Parathyroid adenoma (tissue), 2 donors: Measurements from ENCODE around the gene METTL3.

Experiments used
- H2AFZ ChIP-seq: fragments of 300-600 bp; sonication (generic); one replicate; pipeline ENCODE4 v1.7.0; 2017; ENCODE audit warnings: antibody characterized with exemption, mild to moderate bottlenecking
- H3K27ac ChIP-seq: fragments of 300-600 bp; sonication (generic); one replicate; pipeline ENCODE4 v1.7.0; 2017
- H3K27me3 ChIP-seq: fragments of 300-600 bp; sonication (generic); one replicate; pipeline ENCODE4 v1.7.0; 2017; ENCODE audit warnings: low read length; ENCODE audit not compliant: control insufficient read depth, insufficient read depth
- H3K36me3 ChIP-seq: fragments of 300-600 bp; sonication (generic); one replicate; pipeline ENCODE4 v1.7.0; 2017; ENCODE audit warnings: low read length; ENCODE audit not compliant: control insufficient read depth, insufficient read depth
- H3K4me1 ChIP-seq: fragments of 300-600 bp; sonication (generic); one replicate; pipeline ENCODE4 v1.7.0; 2017; ENCODE audit warnings: control low read depth
- H3K4me2 ChIP-seq: fragments of 300-600 bp; sonication (generic); one replicate; pipeline ENCODE4 v1.7.0; 2017; ENCODE audit warnings: low read length
- H3K4me3 ChIP-seq: fragments of 300-600 bp; sonication (generic); one replicate; pipeline ENCODE4 v1.7.0; 2017; ENCODE audit warnings: low read depth, low read length
- H3K79me2 ChIP-seq: fragments of 300-600 bp; sonication (generic); one replicate; pipeline ENCODE4 v1.7.0; 2017; ENCODE audit warnings: control low read depth
- H3K9ac ChIP-seq: fragments of 300-600 bp; sonication (generic); one replicate; pipeline ENCODE4 v1.7.0; 2017; ENCODE audit warnings: mild to moderate bottlenecking
- H3K9me3 ChIP-seq: fragments of 300-600 bp; sonication (generic); one replicate; pipeline ENCODE4 v1.7.0; 2017; ENCODE audit warnings: low read length; ENCODE audit not compliant: control insufficient read depth
- TF ChIP-seq, protein P1 (sequence below): fragments of 300-600 bp; sonication (generic); IDR thresholded peaks from one replicate; pipeline ENCODE4 v1.7.0; 2017; ENCODE audit warnings: antibody characterized with exemption, mild to moderate bottlenecking
- donor health status: primary hyperparathyroidism.

Gene METTL3

DNA sequence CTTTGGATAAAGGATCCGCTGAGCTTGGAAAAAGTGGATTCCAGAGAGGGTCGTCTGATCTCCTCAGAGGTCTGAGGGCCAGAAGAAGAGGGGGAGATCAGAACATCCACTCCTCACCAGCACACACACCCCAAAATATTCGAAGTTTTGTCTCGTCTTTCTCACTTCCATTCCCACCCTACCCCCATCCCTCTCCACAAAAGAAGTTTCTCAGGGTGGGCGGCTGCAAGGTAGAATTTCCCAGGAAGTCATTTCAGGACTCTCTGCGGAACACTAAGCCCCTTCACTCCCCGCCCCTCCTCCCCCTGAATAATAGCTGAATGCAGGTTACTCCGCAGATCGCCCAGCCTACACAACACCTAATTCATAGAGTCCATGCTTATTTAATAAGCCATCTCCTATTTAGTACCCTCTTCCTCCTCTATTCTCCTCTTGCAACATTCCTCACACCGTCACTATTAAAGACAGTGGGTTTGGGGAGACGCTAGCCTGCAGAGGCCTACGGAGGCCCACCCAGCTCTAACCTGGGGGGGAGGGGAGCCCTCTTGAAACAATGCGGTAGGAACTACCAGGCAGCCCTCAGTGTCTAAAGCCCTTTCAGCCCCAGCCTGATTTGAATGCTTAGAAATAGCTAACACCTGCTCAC lies 15.7 kb upstream of the METTL3 start:
- TF ChIP-seq, protein P1, sequence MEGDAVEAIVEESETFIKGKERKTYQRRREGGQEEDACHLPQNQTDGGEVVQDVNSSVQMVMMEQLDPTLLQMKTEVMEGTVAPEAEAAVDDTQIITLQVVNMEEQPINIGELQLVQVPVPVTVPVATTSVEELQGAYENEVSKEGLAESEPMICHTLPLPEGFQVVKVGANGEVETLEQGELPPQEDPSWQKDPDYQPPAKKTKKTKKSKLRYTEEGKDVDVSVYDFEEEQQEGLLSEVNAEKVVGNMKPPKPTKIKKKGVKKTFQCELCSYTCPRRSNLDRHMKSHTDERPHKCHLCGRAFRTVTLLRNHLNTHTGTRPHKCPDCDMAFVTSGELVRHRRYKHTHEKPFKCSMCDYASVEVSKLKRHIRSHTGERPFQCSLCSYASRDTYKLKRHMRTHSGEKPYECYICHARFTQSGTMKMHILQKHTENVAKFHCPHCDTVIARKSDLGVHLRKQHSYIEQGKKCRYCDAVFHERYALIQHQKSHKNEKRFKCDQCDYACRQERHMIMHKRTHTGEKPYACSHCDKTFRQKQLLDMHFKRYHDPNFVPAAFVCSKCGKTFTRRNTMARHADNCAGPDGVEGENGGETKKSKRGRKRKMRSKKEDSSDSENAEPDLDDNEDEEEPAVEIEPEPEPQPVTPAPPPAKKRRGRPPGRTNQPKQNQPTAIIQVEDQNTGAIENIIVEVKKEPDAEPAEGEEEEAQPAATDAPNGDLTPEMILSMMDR: no peak
- Histone ChIP-seq H3K79me2 (no peaks in the 10 kb centered on the region), H3K27ac (peak overlapping the region; percentile 59), H3K27me3 (no peaks in the 10 kb centered on the region), H3K4me1 (peaks cover 5% of the 10 kb centered on the region), H3K9me3 (no peaks in the 10 kb centered on the region), H3K4me3 (peak overlapping the region; percentile 75), H3K4me2 (peak overlapping the region; percentile 81), H3K9ac (no peak overlapping the region), H3K36me3 (no peaks in the 10 kb centered on the region), H2AFZ (peak overlapping the region; percentile 99)

DNA sequence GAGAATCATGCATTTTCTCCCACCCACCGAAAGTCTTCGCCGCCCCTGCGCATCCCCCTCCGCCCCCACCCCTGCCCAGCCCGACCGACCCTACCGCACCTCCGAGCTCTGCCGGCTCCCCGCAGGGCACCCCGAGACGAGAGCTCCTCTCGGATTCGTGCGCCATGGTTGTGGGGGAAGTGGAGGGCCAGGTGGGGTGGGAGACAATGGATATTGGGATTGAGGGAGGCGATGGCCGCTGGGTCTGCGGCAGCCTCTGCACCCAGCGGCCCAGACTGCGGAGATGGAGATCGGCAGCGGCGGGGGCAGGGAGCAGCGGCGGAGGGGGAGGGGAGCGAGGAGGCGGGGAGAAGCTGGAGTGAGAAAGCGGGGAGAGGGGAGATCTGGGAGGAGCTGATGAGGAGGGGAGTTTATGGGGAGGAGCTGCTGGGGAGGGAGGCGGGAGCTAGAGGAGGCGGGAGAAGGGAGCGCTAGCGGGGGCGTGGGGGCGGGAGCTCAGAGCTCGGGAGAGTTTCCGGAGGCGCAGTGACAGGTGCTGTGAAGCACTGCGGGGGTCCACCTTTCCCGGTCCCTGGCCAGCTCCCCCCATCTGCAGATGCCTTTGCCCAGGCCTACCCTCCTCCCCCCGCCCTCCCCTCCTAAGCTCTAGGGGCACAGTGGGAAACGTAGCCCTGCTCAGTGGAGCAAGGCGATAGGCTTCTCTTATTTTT lies 15.0 kb upstream of the METTL3 start, which contains the start of gene SALL2:
TSS of gene SALL2 (minus strand) at position 385 of the 710 bp plus-strand sequence. CDS start at position 166, 219 bp downstream.
- H3K27me3 ChIP-seq: no peaks in the 10 kb centered on the region
- peak within 1 kb of the TSS; percentile 99 for H2AFZ ChIP-seq
- no peaks in the 10 kb centered on the region for H3K9me3 ChIP-seq
- H3K4me3 ChIP-seq: peak within 1 kb of the TSS; percentile 75
- H3K79me2 ChIP-seq: no peaks in the 10 kb centered on the region
- peaks cover 5% of the 10 kb centered on the region for H3K4me1 ChIP-seq
- peak within 1 kb of the TSS; percentile 59 for H3K27ac ChIP-seq
- peak within 1 kb of the TSS; percentile 81 for H3K4me2 ChIP-seq
- H3K36me3 ChIP-seq: no peaks in the 10 kb centered on the region
- H3K9ac ChIP-seq: peak within 1 kb of the TSS; percentile 56
- TF ChIP-seq, protein P1: no peak

DNA sequence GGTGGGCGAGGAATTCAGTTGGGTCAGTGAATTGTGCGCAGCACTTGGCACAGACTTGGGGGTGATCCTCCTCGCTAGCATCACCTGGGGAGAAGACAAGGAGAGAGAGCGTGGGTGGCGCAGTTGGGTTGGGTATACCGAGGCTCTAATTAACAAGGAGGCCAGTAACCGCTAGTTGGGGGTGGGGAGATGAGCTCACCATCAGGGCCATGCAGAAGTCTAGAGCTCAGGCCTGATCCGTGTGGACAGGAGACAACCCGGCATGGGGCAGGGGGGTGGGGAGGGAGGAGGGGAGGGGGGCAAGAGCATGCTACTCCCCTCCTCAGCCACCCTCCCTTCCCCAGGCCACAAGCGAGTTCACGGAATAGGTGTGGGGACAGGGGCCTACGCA lies 14.4 kb upstream of the METTL3 start:
- H3K36me3 ChIP-seq: no peaks in the 10 kb centered on the region
- peaks cover 5% of the 10 kb centered on the region for H3K4me1 ChIP-seq
- no peaks in the 10 kb centered on the region for H3K9me3 ChIP-seq
- peak overlapping the region; percentile 75 for H3K4me3 ChIP-seq
- H3K79me2 ChIP-seq: no peaks in the 10 kb centered on the region
- H3K9ac ChIP-seq: no peak overlapping the region
- peak overlapping the region; percentile 81 for H3K4me2 ChIP-seq
- H3K27me3 ChIP-seq: no peaks in the 10 kb centered on the region
- TF ChIP-seq, protein P1: no peak
- peak overlapping the region; percentile 99 for H2AFZ ChIP-seq
- peak overlapping the region; percentile 59 for H3K27ac ChIP-seq

DNA sequence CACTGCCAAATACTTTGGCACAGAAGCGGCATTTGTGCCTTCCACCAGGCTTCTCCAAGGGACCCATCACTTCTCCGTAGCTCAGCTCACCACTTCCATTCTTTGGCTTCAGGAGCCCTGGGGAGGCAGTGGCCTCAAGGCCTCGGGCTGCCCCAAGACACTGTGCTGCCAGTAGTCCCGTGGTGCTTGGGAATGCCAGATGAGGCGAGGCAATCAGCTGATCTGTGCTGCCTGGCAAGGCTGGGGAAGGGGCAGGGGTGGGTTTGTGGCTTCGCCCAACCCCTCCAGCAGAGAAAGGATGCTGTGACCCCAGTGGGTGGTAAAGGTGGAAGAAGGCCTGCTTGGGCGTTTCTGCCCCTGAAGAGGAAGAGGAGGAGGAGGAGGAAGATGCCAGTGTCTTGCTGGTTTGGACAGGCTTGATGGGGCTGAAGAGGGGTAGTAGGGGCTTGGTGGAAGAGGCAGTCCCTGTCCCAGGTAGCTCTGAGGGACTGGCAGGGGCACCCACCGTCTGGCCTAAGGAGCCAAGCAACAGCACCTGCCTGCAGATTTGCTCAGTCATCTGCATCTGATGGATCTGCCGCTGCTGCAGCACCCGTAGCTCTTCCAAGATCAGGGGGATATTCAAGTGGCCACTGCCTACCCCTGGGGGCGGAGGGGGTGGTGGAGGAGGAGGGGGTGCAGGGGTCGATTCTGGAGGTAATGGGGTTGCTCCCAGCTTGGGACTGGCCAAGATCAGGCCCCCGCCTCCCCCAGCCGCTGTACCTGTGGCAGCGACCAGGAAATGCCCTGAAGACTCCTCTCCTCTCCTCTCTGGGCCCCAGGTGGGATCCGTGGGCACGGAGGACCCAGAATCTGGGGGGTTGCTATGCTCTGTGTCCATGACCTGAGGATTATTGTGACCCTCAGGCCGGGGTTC lies 13.7 kb upstream of the METTL3 start:
- Histone ChIP-seq H3K4me2 (peak overlapping the region; percentile 81), H3K4me1 (peaks cover 5% of the 10 kb centered on the region), H3K4me3 (peak overlapping the region; percentile 75), H3K9me3 (no peaks in the 10 kb centered on the region), H3K36me3 (no peaks in the 10 kb centered on the region), H3K27ac (no peak overlapping the region), H3K9ac (no peak overlapping the region), H3K79me2 (no peaks in the 10 kb centered on the region), H2AFZ (no peak overlapping the region), H3K27me3 (no peaks in the 10 kb centered on the region)
- TF ChIP-seq, protein P1: no peak
